H1 (cell line): Measurements from ENCODE around the gene RTN3. TPM values are rescaled to one million over a fixed set of nuclear protein-coding genes. Genes with fewer than 3 reads are reported as not detected.

Source experiments
- CTCF ChIA-PET: fragments of 300-600 bp; sonication (Branson Sonifier 250); formaldehyde crosslinking; loops from one replicate; lab custom pipeline; 2021; ENCODE audit not compliant: partially characterized antibody; lab: Charles Lee
- POLR2A ChIA-PET: fragments of 300-600 bp; sonication (Branson Sonifier 250); formaldehyde crosslinking; loops from one replicate; lab custom pipeline; 2021; ENCODE audit warnings: inconsistent platforms; ENCODE audit not compliant: partially characterized antibody; lab: Charles Lee
- DNase-seq, 2 experiments: peaks; one replicate each; pipeline versions ENCODE4 v3.0.0 to v3.0.0-alpha.2; 2010 to 2022; ENCODE audit warnings: low spot score in 2 of 2, low read depth in 1 of 2, mixed read lengths in 1 of 2
- FAIRE-seq: peaks from 2 replicates; lab custom pipeline; 2011; peaks lifted over from hg19 to GRCh38; lab: Jason Lieb, UNC
- H2AFZ ChIP-seq: 2 replicates; pipeline ENCODE4 v1.8.1; 2012; ENCODE audit warnings: low read length, inconsistent platforms
- H2AK5ac ChIP-seq: 2 replicates; pipeline ENCODE4 v1.6.1; 2013; ENCODE audit warnings: low read depth, low read length
- H2BK120ac ChIP-seq: replicated peaks from 2 replicates; pipeline ENCODE3; 2013; ENCODE audit warnings: low read depth, low read length, inconsistent platforms
- H2BK12ac ChIP-seq: 2 replicates; pipeline ENCODE4 v1.6.1; 2013; ENCODE audit warnings: low read depth, low read length
- H2BK15ac ChIP-seq: 2 replicates; pipeline ENCODE4 v1.6.1; 2013; ENCODE audit warnings: low read length
- H2BK20ac ChIP-seq: 2 replicates; pipeline ENCODE4 v1.6.1; 2013; ENCODE audit warnings: low read length
- H2BK5ac ChIP-seq: 2 replicates; pipeline ENCODE4 v1.6.1; 2013; ENCODE audit warnings: low read depth, low read length
- H3K14ac ChIP-seq: 2 replicates; pipeline ENCODE4 v1.6.1; 2013; ENCODE audit warnings: inconsistent platforms; ENCODE audit not compliant: insufficient read length
- H3K18ac ChIP-seq: 2 replicates; pipeline ENCODE4 v1.6.1; 2013; ENCODE audit warnings: low read length; ENCODE audit errors: extremely low read depth
- H3K23ac ChIP-seq: 2 replicates; pipeline ENCODE4 v1.6.1; 2013; ENCODE audit warnings: inconsistent platforms; ENCODE audit not compliant: insufficient read length
- H3K23me2 ChIP-seq: 2 replicates; pipeline ENCODE4 v1.6.1; 2013; ENCODE audit warnings: low read depth, low read length
- H3K27ac ChIP-seq: 2 replicates; pipeline ENCODE4 v1.6.1; 2011; ENCODE audit warnings: low read depth, low read length, inconsistent platforms
- H3K27me3 ChIP-seq, 4 experiments: replicated peaks in 1 of 4; 1 replicate in 1 of 4; 2 replicates in 3 of 4; pipeline versions ENCODE4 v1.6.1 to v1.8.1; 2011 to 2013; ENCODE audit warnings: low read length in 3 of 4, mild to moderate bottlenecking in 3 of 4, inconsistent platforms in 2 of 4, mixed read lengths in 2 of 4, moderate library complexity in 1 of 4; ENCODE audit not compliant: control insufficient read depth in 3 of 4, insufficient read depth in 3 of 4; ENCODE audit errors: extremely low read depth in 1 of 4
- H3K36me3 ChIP-seq, 4 experiments: 2 replicates each; pipeline versions ENCODE4 v1.6.1 to v1.8.1; 2011 to 2013; ENCODE audit warnings: mild to moderate bottlenecking in 4 of 4, low read length in 3 of 4, moderate library complexity in 2 of 4, control low read depth in 1 of 4, inconsistent platforms in 1 of 4; ENCODE audit not compliant: insufficient read depth in 4 of 4, control insufficient read depth in 2 of 4
- H3K4ac ChIP-seq: replicated peaks from 2 replicates; pipeline ENCODE3; 2013; ENCODE audit warnings: low read length, low read depth, mixed read lengths, inconsistent platforms; ENCODE audit not compliant: insufficient read length
- H3K4me1 ChIP-seq, 4 experiments: replicated peaks in 1 of 4; 1 replicate in 1 of 4; 2 replicates in 3 of 4; pipeline versions ENCODE4 v1.6.1 to v1.8.1; 2011 to 2013; ENCODE audit warnings: low read length in 3 of 4, inconsistent platforms in 2 of 4, mixed read lengths in 1 of 4; ENCODE audit not compliant: insufficient read depth in 4 of 4, control insufficient read depth in 3 of 4
- H3K4me2 ChIP-seq, 2 experiments: 2 replicates each; pipeline versions ENCODE4 v1.6.1 to v1.8.1; 2011 to 2013; ENCODE audit warnings: low read depth in 2 of 2, low read length in 2 of 2, control low read depth in 1 of 2, inconsistent platforms in 1 of 2, mild to moderate bottlenecking in 1 of 2; ENCODE audit not compliant: insufficient read depth in 1 of 2
- H3K4me3 ChIP-seq, 4 experiments: fragments of 200-600, 300-600 bp in 1 of 4; sonication (generic), shearing (Covaris generic), sonication (Bioruptor Twin) in 1 of 4; 2 replicates each; pipeline versions ENCODE4 v1.5.1 to v1.8.1; 2011 to 2016; ENCODE audit warnings: low read length in 4 of 4, low read depth in 3 of 4, control low read depth in 2 of 4, inconsistent platforms in 2 of 4, mild to moderate bottlenecking in 2 of 4, mixed read lengths in 1 of 4, moderate library complexity in 1 of 4; ENCODE audit not compliant: insufficient read depth in 2 of 4; ENCODE audit errors: extremely low read depth in 1 of 4
- H3K56ac ChIP-seq: replicated peaks from 2 replicates; pipeline ENCODE3; 2013; ENCODE audit warnings: low read depth, mild to moderate bottlenecking, mixed read lengths, low read length, inconsistent platforms; ENCODE audit not compliant: insufficient read length
- H3K79me1 ChIP-seq: 2 replicates; pipeline ENCODE4 v1.6.1; 2013; ENCODE audit warnings: low read depth, low read length, control low read depth
- H3K79me2 ChIP-seq, 2 experiments: 2 replicates each; pipeline versions ENCODE4 v1.6.1 to v1.8.1; 2012 to 2013; ENCODE audit warnings: low read length in 2 of 2, mild to moderate bottlenecking in 2 of 2, inconsistent platforms in 1 of 2; ENCODE audit not compliant: insufficient read depth in 2 of 2, control insufficient read depth in 1 of 2
- H3K9ac ChIP-seq, 4 experiments: replicated peaks in 1 of 4; 1 replicate in 1 of 4; 2 replicates in 3 of 4; pipeline versions ENCODE4 v1.6.1 to v1.8.1; 2011 to 2013; ENCODE audit warnings: low read depth in 3 of 4, low read length in 3 of 4, control low read depth in 2 of 4, mild to moderate bottlenecking in 2 of 4, moderate library complexity in 2 of 4, inconsistent platforms in 1 of 4; ENCODE audit errors: extremely low read depth in 1 of 4
- H3K9me3 ChIP-seq, 2 experiments: 2 replicates each; pipeline versions ENCODE4 v1.6.1 to v1.8.1; 2012 to 2013; ENCODE audit warnings: mild to moderate bottlenecking in 2 of 2, moderate library complexity in 2 of 2, control low read depth in 1 of 2, inconsistent platforms in 1 of 2, low read depth in 1 of 2, low read length in 1 of 2, mixed read lengths in 1 of 2; ENCODE audit not compliant: insufficient read depth in 2 of 2
- H4K20me1 ChIP-seq, 2 experiments: replicated peaks in 1 of 2; 2 replicates each; pipeline versions ENCODE3 to v1.8.1; 2011 to 2013; ENCODE audit warnings: inconsistent platforms in 2 of 2, low read length in 2 of 2, mild to moderate bottlenecking in 1 of 2; ENCODE audit not compliant: insufficient read depth in 2 of 2, control insufficient read depth in 1 of 2
- H4K5ac ChIP-seq: 2 replicates; pipeline ENCODE4 v1.6.1; 2013; ENCODE audit warnings: low read length, low read depth, mixed read lengths, inconsistent platforms; ENCODE audit not compliant: insufficient read length
- H4K8ac ChIP-seq: 2 replicates; pipeline ENCODE4 v1.8.0; 2013; ENCODE audit warnings: mild to moderate bottlenecking, moderate library complexity, low read length, inconsistent platforms; ENCODE audit not compliant: insufficient read depth; ENCODE audit errors: extremely low read depth
- H4K91ac ChIP-seq: replicated peaks from 2 replicates; pipeline ENCODE3; 2013; ENCODE audit warnings: low read length, mixed read lengths, inconsistent platforms; ENCODE audit not compliant: insufficient read length
- ASH2L ChIP-seq: fragments of 200-600, 300-600 bp; sonication (generic); IDR thresholded peaks from one replicate; pipeline ENCODE4 v1.7.1; 2017; ENCODE audit warnings: low read length
- RXRA ChIP-seq: IDR thresholded peaks from 2 replicates; pipeline ENCODE4 v1.6.1; 2011; ENCODE audit warnings: low read depth, mild to moderate bottlenecking, low read length, moderate library complexity; ENCODE audit not compliant: insufficient read depth
- WGBS, 2 experiments: shearing (Covaris generic) in 1 of 2; methylation state at CpG; one replicate each; pipeline versions ENCODE4 v1.1.6 to v1.1.7; 2013 to 2015; ENCODE audit warnings: low lambda C conversion rate in 2 of 2, mixed read lengths in 2 of 2, inconsistent platforms in 1 of 2, low coverage in 1 of 2, missing lambda C conversion rate in 1 of 2; ENCODE audit not compliant: insufficient replicate concordance in 2 of 2, insufficient coverage in 1 of 2, insufficient read length in 1 of 2; ENCODE audit errors: extremely low coverage in 1 of 2, missing lambda C conversion rate in 1 of 2; 5-methylcytosine and 5-hydroxymethylcytosine counted together
- polyA plus RNA-seq, 7 experiments: library from polyadenylated mRNA; depleted of rRNA in 3 of 7; stranded (reverse) in 5 of 7; unstranded in 2 of 7; fragments of >200 nt in 5 of 7; fragments of 200-250 nt in 2 of 7; gene quantifications; 1 replicate in 5 of 7; 2 replicates in 1 of 7; 4 replicates in 1 of 7; pipeline versions ENCODE4 v1.2.1 to v1.2.3, GENCODE V29; 2011 to 2013; ENCODE audit warnings: missing spikeins in 2 of 7, mixed read lengths in 2 of 7
- total RNA-seq: library from RNA; stranded (reverse); fragmentation: NEBNext Ultra II Directional; extraction: Animal tissue kit (Norgen Biotek cat#: 25700); gene quantifications from 2 replicates; pipeline ENCODE4 v1.2.1, GENCODE V29; 2021

Gene RTN3
- total and polyA plus RNA-seq, 2 of the 8 experiments (the other 6 are each of a cell fraction or from before 2014, with no cell fraction given), result 160 to 203 TPM

GRCh38 chr11:63775191-63775590 is 93.9 kb downstream of the RTN3 start:
- Histone ChIP-seq H2AK5ac (no peak overlapping the region), H3K23me2 (peaks cover under 1% of the 10 kb centered on the region; the same call in 1 of the 2 replicates), H3K79me2 (no peaks in the 10 kb centered on the region), H2BK120ac (no peak overlapping the region), H3K4me2 (no peak overlapping the region), H3K4ac (no peak overlapping the region), H3K9me3 (no peaks in the 10 kb centered on the region), H3K36me3 (no peaks in the 10 kb centered on the region), H3K56ac (no peak overlapping the region), H4K8ac (no peak overlapping the region), H4K91ac (no peak overlapping the region), H3K27me3 (peaks cover 0 to 8% (median 6%) of the 10 kb centered on the region in 4 experiments; a peak in 4 of 7 replicates), H2BK12ac (no peak overlapping the region), H3K4me3 (no peak overlapping the region), H3K18ac (no peak overlapping the region), H2AFZ (no peak overlapping the region), H3K27ac (no peak overlapping the region), H2BK20ac (no peak overlapping the region), H2BK15ac (no peak overlapping the region), H3K23ac (no peak overlapping the region), H4K5ac (no peak overlapping the region), H3K79me1 (no peaks in the 10 kb centered on the region; the same call in 1 of the 2 replicates), H3K14ac (no peak overlapping the region), H3K9ac (no peak overlapping the region), H4K20me1 (no peaks in the 10 kb centered on the region), H3K4me1 (peaks cover 0 to 2% (median under 1%) of the 10 kb centered on the region in 4 experiments; a peak in 2 of 7 replicates), H2BK5ac (no peak overlapping the region)
- WGBS, 2 experiments, result 91% methylated on average over 3 of the region's 3 CpGs; no CpG with 5 or more reads in 1 of the 2 experiments
- FAIRE-seq, result no peak
- ChIA-PET CTCF (interaction anchor here (0.8 kb wide), 1 partner anchor 54 kb away, joined by 5 read pairs; no protein-coding TSS in a partner anchor), POLR2A (interaction anchor here (1.7 kb wide), 1 partner anchor 39 kb away, joined by 3 read pairs; no protein-coding TSS in a partner anchor)
- TF ChIP-seq ASH2L (no peak), RXRA (no peak)
- DNase-seq, result no peak
